Endothelial cell of umbilical vein (primary cell): Measurements from ENCODE around the gene PHOX2A. TPM values are rescaled to one million over a fixed set of nuclear protein-coding genes. Genes with fewer than 3 reads are reported as not detected.

Source experiments
- BruUV-seq: library from RNA; stranded (reverse); fragments of 400-500 nt; replicated peaks from 2 replicates; lab custom pipeline; 2021; lab: Mats Ljungman, UMichigan
- CTCF ChIA-PET: fragments of 300-600, 350-600 bp; sonication (Branson Sonifier 250); formaldehyde crosslinking; loops from one replicate; lab custom pipeline; 2021; ENCODE audit warnings: antibody characterized with exemption, inconsistent platforms; lab: Charles Lee
- POLR2A ChIA-PET: fragments of 300-600, 350-600 bp; sonication (Branson Sonifier 250); formaldehyde crosslinking; loops from one replicate; lab custom pipeline; 2021; ENCODE audit warnings: antibody characterized with exemption, inconsistent platforms; lab: Charles Lee
- DNase-seq: peaks from one replicate; pipeline ENCODE4 v3.0.0-alpha.2; 2011; ENCODE audit warnings: low read depth, low spot score
- FAIRE-seq: peaks from 2 replicates; lab custom pipeline; 2011; peaks lifted over from hg19 to GRCh38; lab: Jason Lieb, UNC
- H2AFZ ChIP-seq: 2 replicates; pipeline ENCODE4 v1.6.0; 2012; ENCODE audit warnings: low read depth, low read length, control low read depth, inconsistent platforms
- H3K27ac ChIP-seq: 2 replicates; pipeline ENCODE4 v1.5.1; 2011; ENCODE audit warnings: low read depth, mild to moderate bottlenecking, control low read depth, low read length, moderate library complexity; ENCODE audit not compliant: insufficient read depth
- H3K27me3 ChIP-seq, 2 experiments: 2 replicates each; pipeline versions ENCODE4 v1.6.0 to v1.6.1; 2011; ENCODE audit warnings: low read length in 2 of 2, mixed read lengths in 1 of 2; ENCODE audit not compliant: control insufficient read depth in 2 of 2, insufficient read depth in 2 of 2
- H3K36me3 ChIP-seq, 2 experiments: 2 replicates in 1 of 2; 3 replicates in 1 of 2; pipeline ENCODE4 v1.5.1; 2011; ENCODE audit warnings: low read length in 2 of 2, mild to moderate bottlenecking in 1 of 2, moderate library complexity in 1 of 2; ENCODE audit not compliant: control insufficient read depth in 2 of 2, insufficient read depth in 2 of 2; ENCODE audit errors: extremely low read depth in 1 of 2
- H3K4me1 ChIP-seq: 3 replicates; pipeline ENCODE4 v1.5.1; 2011; ENCODE audit warnings: mild to moderate bottlenecking, low read length; ENCODE audit not compliant: control insufficient read depth, insufficient read depth; ENCODE audit errors: extremely low read depth
- H3K4me2 ChIP-seq: 2 replicates; pipeline ENCODE4 v1.6.1; 2011; ENCODE audit warnings: low read length, control low read depth, mixed read lengths; ENCODE audit not compliant: insufficient read depth
- H3K4me3 ChIP-seq, 3 experiments: fragments of 200-600 bp in 1 of 3; sonication (generic), shearing (Covaris generic) in 1 of 3; replicated peaks in 1 of 3; 2 replicates each; pipeline ENCODE4 v1.5.1; 2011 to 2016; ENCODE audit warnings: control low read depth in 3 of 3, low read length in 3 of 3, mild to moderate bottlenecking in 2 of 3, inconsistent platforms in 1 of 3, low read depth in 1 of 3, moderate library complexity in 1 of 3; ENCODE audit not compliant: insufficient read depth in 1 of 3
- H3K79me2 ChIP-seq: 2 replicates; pipeline ENCODE4 v1.6.0; 2012; ENCODE audit warnings: low read length, inconsistent platforms; ENCODE audit not compliant: control insufficient read depth, insufficient read depth
- H3K9ac ChIP-seq: replicated peaks from 2 replicates; pipeline ENCODE3; 2011; ENCODE audit warnings: low read length, control low read depth; ENCODE audit not compliant: insufficient read depth; ENCODE audit errors: extremely low read depth
- H3K9me1 ChIP-seq: replicated peaks from 3 replicates; pipeline ENCODE4 v1.6.0; 2011; ENCODE audit warnings: mild to moderate bottlenecking, low read length; ENCODE audit not compliant: control insufficient read depth, insufficient read depth; ENCODE audit errors: extremely low read depth
- H3K9me3 ChIP-seq: replicated peaks from 2 replicates; pipeline ENCODE4 v1.5.1; 2012; ENCODE audit warnings: low read length, inconsistent platforms; ENCODE audit not compliant: control insufficient read depth, insufficient read depth
- H4K20me1 ChIP-seq: replicated peaks from 2 replicates; pipeline ENCODE3; 2011; ENCODE audit warnings: mild to moderate bottlenecking, low read length; ENCODE audit not compliant: control insufficient read depth, insufficient read depth; ENCODE audit errors: extremely low read depth
- CTCF ChIP-seq, 2 donors: IDR thresholded peaks; 1 replicate in 1 of 2; 2 replicates in 1 of 2; pipeline ENCODE4 v1.5.1; 2011; ENCODE audit warnings: low read length in 2 of 2, mild to moderate bottlenecking in 2 of 2, moderate library complexity in 2 of 2, control low read depth in 1 of 2, inconsistent platforms in 1 of 2, low read depth in 1 of 2; ENCODE audit not compliant: insufficient read depth in 1 of 2; ENCODE audit errors: extremely low read depth in 1 of 2
- EZH2 ChIP-seq: IDR thresholded peaks from 2 replicates; pipeline ENCODE4 v1.6.1; 2012; ENCODE audit warnings: borderline replicate concordance, low read depth, mild to moderate bottlenecking, moderate library complexity, low read length, inconsistent platforms; ENCODE audit not compliant: severe bottlenecking
- FOS ChIP-seq: IDR thresholded peaks from 2 replicates; pipeline ENCODE4 v1.6.1; 2011; ENCODE audit warnings: mild to moderate bottlenecking, low read length, moderate library complexity, borderline replicate concordance; ENCODE audit not compliant: insufficient read depth
- GATA2 ChIP-seq: IDR thresholded peaks from 2 replicates; pipeline ENCODE4 v1.7.0; 2011; ENCODE audit warnings: low read depth, mild to moderate bottlenecking, moderate library complexity, mixed read lengths, low read length; ENCODE audit not compliant: insufficient read length, insufficient read depth
- JUN ChIP-seq: IDR thresholded peaks from 2 replicates; pipeline ENCODE4 v1.6.1; 2011; ENCODE audit warnings: borderline replicate concordance, low read depth; ENCODE audit not compliant: insufficient read length, insufficient read depth
- MYC ChIP-seq: IDR thresholded peaks from one replicate; pipeline ENCODE4 v1.6.1; 2011; ENCODE audit warnings: mild to moderate bottlenecking, low read depth, low read length
- POLR2A ChIP-seq: IDR thresholded peaks from 2 replicates; pipeline ENCODE4 v1.6.1; 2012; ENCODE audit warnings: low read depth, mild to moderate bottlenecking, control low read depth, low read length
- POLR2AphosphoS5 ChIP-seq: IDR thresholded peaks from 2 replicates; pipeline ENCODE4 v1.6.1; 2012; ENCODE audit warnings: low read depth, mild to moderate bottlenecking, control low read depth, low read length, moderate library complexity; ENCODE audit not compliant: insufficient read depth
- dilution Hi-C: fragments of 300-500 bp; cut with MboI; formaldehyde crosslinking; loops from one replicate; pipeline ENCODE4 v1.15.0; 2019; ENCODE audit warnings: low sequenced_read_pairs; ENCODE audit not compliant: extremely low pct_ligation_motif_present
- intact Hi-C: fragments of 100-400 bp; cut with micrococcal nuclease; formaldehyde crosslinking; loops from one replicate; pipeline ENCODE4 v1.10.0; 2022
- polyA plus RNA-seq, 4 experiments: library from polyadenylated mRNA; depleted of rRNA in 3 of 4; stranded (reverse) in 3 of 4; unstranded in 1 of 4; fragments of >200 nt; gene quantifications; 2 replicates each; pipeline versions ENCODE4 v1.2.1 to v1.2.3, GENCODE V29; 2011 to 2012; ENCODE audit warnings: missing spikeins in 1 of 4
- total RNA-seq: library from RNA; stranded (reverse); gene quantifications from 2 replicates; pipeline ENCODE4 v1.2.3, GENCODE V29; 2021
- TF ChIP-seq, protein P1 (sequence below): IDR thresholded peaks from 2 replicates; pipeline ENCODE4 v1.6.1; 2011; ENCODE audit not compliant: insufficient read depth, insufficient read length

Gene PHOX2A
- total and polyA plus RNA-seq, 2 donors (not counting 3 experiments of a cell fraction or from before 2014, with no cell fraction given) = not detected

DNA sequence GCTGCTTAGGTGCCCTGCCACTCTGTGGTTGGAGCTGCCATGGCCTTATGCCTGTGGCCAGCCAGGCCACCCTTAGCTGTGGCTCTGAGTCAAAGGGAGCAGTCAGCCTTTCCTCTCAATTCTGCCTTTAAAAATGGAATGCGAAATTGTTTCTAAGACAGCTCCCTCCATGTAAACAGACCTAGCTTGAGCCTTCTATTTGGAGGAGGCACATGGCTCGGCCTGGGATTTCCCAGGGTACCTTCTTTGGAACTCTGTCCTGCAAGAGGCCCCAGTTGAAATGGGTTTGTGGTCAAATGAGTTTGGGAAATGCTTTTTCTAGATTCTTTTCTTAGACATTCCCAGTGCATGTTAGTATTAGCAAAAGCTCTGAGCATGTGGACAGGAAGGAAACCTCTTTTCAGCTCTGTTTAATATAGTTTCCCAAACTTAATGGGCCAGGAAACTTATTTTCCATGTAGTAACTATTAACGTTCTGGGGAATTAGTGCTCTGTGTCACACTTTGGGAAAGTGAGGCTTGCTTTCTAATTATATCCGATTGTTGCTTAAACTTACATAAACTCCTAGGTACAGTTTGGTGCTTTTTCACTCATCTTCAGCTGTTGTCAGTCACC lies 7.8 kb downstream of the PHOX2A start:
- peaks cover 16 to 23% of the 10 kb centered on the region in 2 experiments for H3K27me3 ChIP-seq
- H3K9ac ChIP-seq = no peak overlapping the region
- H3K9me1 ChIP-seq = no peaks in the 10 kb centered on the region
- H3K79me2 ChIP-seq = no peaks in the 10 kb centered on the region
- H3K27ac ChIP-seq = no peak overlapping the region
- ChIA-PET CTCF (interaction anchor here (0.6 to 3.8 kb wide), 9 partner anchors 8 to 211 kb away, joined by 3 to 38 read pairs (median 4); partner anchors contain the start of gene INPPL1), POLR2A (interaction anchor here (0.7 to 1.4 kb wide), 2 partner anchors 8 to 448 kb away, joined by 4 to 12 read pairs; no protein-coding TSS in a partner anchor)
- H4K20me1 ChIP-seq = no peaks in the 10 kb centered on the region
- H3K4me2 ChIP-seq = no peak overlapping the region
- FAIRE-seq (peak; percentile 18), DNase-seq (no peak)
- no TSS peak for BruUV-seq
- no peak overlapping the region for H2AFZ ChIP-seq
- H3K36me3 ChIP-seq = peaks cover 12 to 56% of the 10 kb centered on the region in 2 experiments
- peaks cover 12% of the 10 kb centered on the region for H3K4me1 ChIP-seq
- no peaks in the 10 kb centered on the region for H3K9me3 ChIP-seq
- no peak for TF ChIP-seq JUN
- TF ChIP-seq CTCF (IDR thresholded peaks at IDR 0.05; ENCODE audit: extremely low read depth in 1 of 2, insufficient read depth in 1 of 2, low read depth in 1 of 2, low read length in 2 of 2) = no peak
- no peak for TF ChIP-seq MYC
- TF ChIP-seq POLR2AphosphoS5 = no peak
- no peak for TF ChIP-seq POLR2A
- no peak for TF ChIP-seq FOS
- TF ChIP-seq, protein P1, sequence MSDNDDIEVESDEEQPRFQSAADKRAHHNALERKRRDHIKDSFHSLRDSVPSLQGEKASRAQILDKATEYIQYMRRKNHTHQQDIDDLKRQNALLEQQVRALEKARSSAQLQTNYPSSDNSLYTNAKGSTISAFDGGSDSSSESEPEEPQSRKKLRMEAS = no peak
- TF ChIP-seq EZH2 = no peak
- TF ChIP-seq GATA2 = no peak
- intact Hi-C loops = no loop called here
- H3K4me3 ChIP-seq = no peak overlapping the region
- dilution Hi-C loops = no loop called here
